WTC11 (cell line): Measurements from ENCODE around the gene DFFB. TPM values are rescaled to one million over a fixed set of nuclear protein-coding genes. Genes with fewer than 3 reads are reported as not detected.

Experiments
- ATAC-seq: fragments of 200-7000 bp; cut with Tn5 transposase; 2 replicates; pipeline ENCODE4 v1.10.0; 2021; ENCODE audit warnings: mild to moderate bottlenecking, moderate library complexity
- CTCF ChIA-PET: fragments of 300-600 bp; sonication (Branson Sonifier 250); formaldehyde crosslinking; loops from one replicate; lab custom pipeline; 2021; ENCODE audit warnings: antibody characterized with exemption; lab: Charles Lee
- POLR2A ChIA-PET: fragments of 350-600 bp; sonication (Branson Sonifier 250); formaldehyde crosslinking; loops from one replicate; lab custom pipeline; 2021; ENCODE audit warnings: antibody characterized with exemption; lab: Charles Lee
- DNase-seq: peaks from one replicate; pipeline ENCODE4 v3.0.0; 2021; ENCODE audit warnings: low spot score
- H3K27ac Mint-ChIP-seq: 2 replicates; pipeline ENCODE4 v1.8.0; 2021; ENCODE audit warnings: mixed read lengths
- H3K27me3 Mint-ChIP-seq: 2 replicates; pipeline ENCODE4 v1.8.0; 2021; ENCODE audit warnings: low read depth, mild to moderate bottlenecking, moderate library complexity, mixed read lengths
- H3K36me3 Mint-ChIP-seq: 2 replicates; pipeline ENCODE4 v1.8.0; 2021; ENCODE audit warnings: mixed read lengths
- H3K4me1 Mint-ChIP-seq: 2 replicates; pipeline ENCODE4 v1.8.0; 2022; ENCODE audit warnings: mixed read lengths
- H3K4me3 Mint-ChIP-seq: 2 replicates; pipeline ENCODE4 v1.8.0; 2021; ENCODE audit warnings: mild to moderate bottlenecking, moderate library complexity, mixed read lengths
- H3K9me3 Mint-ChIP-seq: 2 replicates; pipeline ENCODE4 v1.8.0; 2021; ENCODE audit warnings: mixed read lengths
- ETV6 ChIP-seq: sonication (generic); formaldehyde crosslinking; IDR thresholded peaks from 2 replicates; pipeline ENCODE4 v1.8.1; 2022; ENCODE audit warnings: mild to moderate bottlenecking, missing genetic modification reagents
- JAZF1 ChIP-seq: fragments of 250-450 bp; sonication (Bioruptor Pico); IDR thresholded peaks from 2 replicates; pipeline ENCODE4 v1.9.0; 2021; ENCODE audit warnings: moderate library complexity, mild to moderate bottlenecking, inconsistent platforms
- NFE2L1 ChIP-seq: sonication (generic); formaldehyde crosslinking; IDR thresholded peaks from 2 replicates; pipeline ENCODE4 v1.8.1; 2023; ENCODE audit warnings: missing genetic modification reagents
- SMAD4 ChIP-seq: sonication (generic); formaldehyde crosslinking; IDR thresholded peaks from 2 replicates; pipeline ENCODE4 v1.8.0; 2022; ENCODE audit warnings: mild to moderate bottlenecking, missing genetic modification reagents
- SP1 ChIP-seq: sonication (generic); formaldehyde crosslinking; conservative IDR thresholded peaks from 2 replicates; pipeline ENCODE4 v1.8.1; 2022; ENCODE audit warnings: missing genetic modification reagents
- TP53 ChIP-seq: sonication (generic); formaldehyde crosslinking; IDR thresholded peaks from 2 replicates; pipeline ENCODE4 v1.8.1; 2023; ENCODE audit warnings: mild to moderate bottlenecking, missing genetic modification reagents
- ZNF671 ChIP-seq: fragments of 250-450 bp; sonication (Bioruptor Pico); IDR thresholded peaks from 2 replicates; pipeline ENCODE4 v1.8.0; 2021; ENCODE audit warnings: mild to moderate bottlenecking
- total RNA-seq: library from RNA; stranded (reverse); gene quantifications from 3 replicates; pipeline ENCODE4 v1.2.3, GENCODE V29; 2021
- TF ChIP-seq, protein P1 (sequence below): sonication (generic); formaldehyde crosslinking; conservative IDR thresholded peaks from 2 replicates; pipeline ENCODE4 v1.8.1; 2022; ENCODE audit warnings: mild to moderate bottlenecking, missing genetic modification reagents
- TF ChIP-seq, protein P2 (sequence below): sonication (generic); formaldehyde crosslinking; IDR thresholded peaks from 2 replicates; pipeline ENCODE4 v1.8.1; 2023; ENCODE audit warnings: mild to moderate bottlenecking, missing genetic modification reagents
- TF ChIP-seq, protein P3 (sequence below): sonication (generic); formaldehyde crosslinking; IDR thresholded peaks from 2 replicates; pipeline ENCODE4 v1.8.0; 2022; ENCODE audit warnings: mild to moderate bottlenecking, missing genetic modification reagents
- TF ChIP-seq, protein P4 (sequence below): sonication (generic); formaldehyde crosslinking; IDR thresholded peaks from 2 replicates; pipeline ENCODE4 v1.8.0; 2023; ENCODE audit warnings: missing genetic modification reagents
- TF ChIP-seq, protein P5 (sequence below): fragments of 250-450 bp; sonication (Bioruptor Pico); IDR thresholded peaks from 2 replicates; pipeline ENCODE4 v1.9.0; 2021; ENCODE audit warnings: mild to moderate bottlenecking, borderline replicate concordance
- TF ChIP-seq, protein P6 (sequence below): sonication (generic); formaldehyde crosslinking; IDR thresholded peaks from 2 replicates; pipeline ENCODE4 v1.8.1; 2023; ENCODE audit warnings: mild to moderate bottlenecking, moderate library complexity, missing genetic modification reagents
- TF ChIP-seq, protein P7 (sequence below): sonication (generic); formaldehyde crosslinking; IDR thresholded peaks from 2 replicates; pipeline ENCODE4 v1.8.1; 2022; ENCODE audit warnings: mild to moderate bottlenecking, missing genetic modification reagents, moderate library complexity, borderline replicate concordance

DFFB gene
- total RNA-seq, 1 experiment from 2014 or later: 9.2 TPM

DNA sequence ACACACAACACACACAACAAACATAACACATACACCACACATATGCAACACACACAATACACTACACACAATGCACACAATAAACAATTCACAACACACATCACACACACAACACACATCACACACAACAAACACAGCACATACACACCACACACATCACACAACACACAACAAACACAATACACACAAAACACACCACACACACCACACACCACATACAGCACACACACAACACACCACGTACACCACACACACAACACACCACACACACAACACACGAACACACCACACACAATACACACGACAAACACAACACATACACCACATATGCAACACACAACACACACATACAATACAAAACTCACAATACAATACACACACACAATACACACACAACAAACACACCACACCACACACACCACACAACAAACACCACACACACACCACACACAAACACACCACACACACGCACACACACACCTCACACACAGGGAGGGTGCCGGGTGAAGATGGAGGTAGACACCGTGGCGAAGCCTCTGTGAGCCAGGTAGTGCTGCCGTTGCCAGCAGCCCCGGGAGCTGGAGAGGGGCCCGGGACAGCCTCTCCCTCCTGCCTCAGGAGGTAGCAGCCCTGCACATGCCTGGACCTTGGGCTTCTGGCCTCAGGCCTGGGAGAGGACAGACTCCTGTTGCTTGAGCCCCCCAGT is 73.2 kb downstream of the DFFB start:
- Mint-ChIP-seq H3K9me3 (peaks cover 92% of the 10 kb centered on the region), H3K36me3 (peaks cover 80% of the 10 kb centered on the region), H3K27ac (no peak overlapping the region), H3K27me3 (peaks cover 31% of the 10 kb centered on the region), H3K4me1 (no peaks in the 10 kb centered on the region), H3K4me3 (no peak overlapping the region)
- ATAC-seq: no peak
- POLR2A ChIA-PET: no interaction called here
- TF ChIP-seq, protein P1, sequence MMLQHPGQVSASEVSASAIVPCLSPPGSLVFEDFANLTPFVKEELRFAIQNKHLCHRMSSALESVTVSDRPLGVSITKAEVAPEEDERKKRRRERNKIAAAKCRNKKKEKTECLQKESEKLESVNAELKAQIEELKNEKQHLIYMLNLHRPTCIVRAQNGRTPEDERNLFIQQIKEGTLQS (CRISPR knock-in tag): no peak
- TF ChIP-seq, protein P2, sequence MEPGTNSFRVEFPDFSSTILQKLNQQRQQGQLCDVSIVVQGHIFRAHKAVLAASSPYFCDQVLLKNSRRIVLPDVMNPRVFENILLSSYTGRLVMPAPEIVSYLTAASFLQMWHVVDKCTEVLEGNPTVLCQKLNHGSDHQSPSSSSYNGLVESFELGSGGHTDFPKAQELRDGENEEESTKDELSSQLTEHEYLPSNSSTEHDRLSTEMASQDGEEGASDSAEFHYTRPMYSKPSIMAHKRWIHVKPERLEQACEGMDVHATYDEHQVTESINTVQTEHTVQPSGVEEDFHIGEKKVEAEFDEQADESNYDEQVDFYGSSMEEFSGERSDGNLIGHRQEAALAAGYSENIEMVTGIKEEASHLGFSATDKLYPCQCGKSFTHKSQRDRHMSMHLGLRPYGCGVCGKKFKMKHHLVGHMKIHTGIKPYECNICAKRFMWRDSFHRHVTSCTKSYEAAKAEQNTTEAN (CRISPR knock-in tag): no peak
- no peak for DNase-seq
- CTCF ChIA-PET: no interaction called here

DNA sequence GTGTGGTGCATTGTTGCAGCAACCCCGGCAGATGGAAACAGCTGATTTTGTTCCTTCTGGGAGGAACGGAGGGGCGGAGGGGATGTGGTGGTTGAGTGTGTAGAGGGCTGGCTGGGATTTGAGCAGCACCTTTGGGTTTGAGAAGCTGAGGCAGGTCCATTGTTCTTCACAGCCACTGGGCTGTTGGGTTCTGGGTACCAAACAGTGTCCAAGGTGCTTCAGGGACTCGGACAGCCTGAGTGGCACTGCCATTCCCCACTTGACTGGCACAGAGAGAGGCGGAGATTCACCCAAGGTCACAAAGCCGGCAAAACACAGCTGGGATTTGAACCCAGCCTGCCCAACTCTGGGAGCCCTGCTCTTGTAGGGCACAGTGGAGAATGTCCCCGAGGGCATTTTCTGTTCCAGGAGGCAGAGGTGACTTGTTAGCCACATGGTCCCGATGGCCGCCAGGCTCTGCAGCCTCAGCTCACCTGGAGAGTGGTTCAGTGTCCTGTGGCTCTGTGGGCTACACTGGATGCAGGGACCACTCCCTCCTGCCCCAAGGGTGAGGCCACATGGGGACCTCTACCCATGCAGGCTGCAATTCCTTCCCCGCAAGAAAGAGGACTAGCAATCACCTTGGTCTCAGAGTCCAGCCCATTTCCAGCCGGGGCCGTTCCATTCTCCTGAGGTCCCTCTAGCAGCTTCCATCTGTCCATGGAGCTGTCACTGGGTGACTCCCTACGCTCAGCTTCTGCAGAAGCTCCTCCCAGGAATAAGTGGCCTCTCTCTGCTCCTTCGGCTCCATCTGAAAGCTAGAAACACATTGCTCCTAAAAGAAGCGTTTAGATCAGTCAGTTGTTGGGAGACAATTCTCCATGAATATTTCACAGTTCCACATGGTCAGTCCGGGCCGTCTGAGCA is 74.0 kb downstream of the DFFB start:
- DNase-seq: no peak
- ATAC-seq: no peak
- H3K4me1 Mint-ChIP-seq: no peaks in the 10 kb centered on the region
- H3K4me3 Mint-ChIP-seq: no peak overlapping the region
- H3K36me3 Mint-ChIP-seq: peaks cover 79% of the 10 kb centered on the region
- peaks cover 92% of the 10 kb centered on the region for H3K9me3 Mint-ChIP-seq
- peaks cover 31% of the 10 kb centered on the region for H3K27me3 Mint-ChIP-seq
- no peak overlapping the region for H3K27ac Mint-ChIP-seq
- POLR2A ChIA-PET: no interaction called here
- no peak for TF ChIP-seq SP1 (CRISPR knock-in tag)
- TF ChIP-seq, protein P3, sequence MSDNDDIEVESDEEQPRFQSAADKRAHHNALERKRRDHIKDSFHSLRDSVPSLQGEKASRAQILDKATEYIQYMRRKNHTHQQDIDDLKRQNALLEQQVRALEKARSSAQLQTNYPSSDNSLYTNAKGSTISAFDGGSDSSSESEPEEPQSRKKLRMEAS (CRISPR knock-in tag): no peak
- TF ChIP-seq ZNF671 (CRISPR knock-in tag): no peak
- TF ChIP-seq, protein P4, sequence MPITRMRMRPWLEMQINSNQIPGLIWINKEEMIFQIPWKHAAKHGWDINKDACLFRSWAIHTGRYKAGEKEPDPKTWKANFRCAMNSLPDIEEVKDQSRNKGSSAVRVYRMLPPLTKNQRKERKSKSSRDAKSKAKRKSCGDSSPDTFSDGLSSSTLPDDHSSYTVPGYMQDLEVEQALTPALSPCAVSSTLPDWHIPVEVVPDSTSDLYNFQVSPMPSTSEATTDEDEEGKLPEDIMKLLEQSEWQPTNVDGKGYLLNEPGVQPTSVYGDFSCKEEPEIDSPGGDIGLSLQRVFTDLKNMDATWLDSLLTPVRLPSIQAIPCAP (CRISPR knock-in tag): no peak
- TF ChIP-seq JAZF1: no peak
- no peak for TF ChIP-seq ETV6 (CRISPR knock-in tag)
- TF ChIP-seq NFE2L1: no peak
- TF ChIP-seq, protein P1 (CRISPR knock-in tag): no peak
- TF ChIP-seq, protein P5, sequence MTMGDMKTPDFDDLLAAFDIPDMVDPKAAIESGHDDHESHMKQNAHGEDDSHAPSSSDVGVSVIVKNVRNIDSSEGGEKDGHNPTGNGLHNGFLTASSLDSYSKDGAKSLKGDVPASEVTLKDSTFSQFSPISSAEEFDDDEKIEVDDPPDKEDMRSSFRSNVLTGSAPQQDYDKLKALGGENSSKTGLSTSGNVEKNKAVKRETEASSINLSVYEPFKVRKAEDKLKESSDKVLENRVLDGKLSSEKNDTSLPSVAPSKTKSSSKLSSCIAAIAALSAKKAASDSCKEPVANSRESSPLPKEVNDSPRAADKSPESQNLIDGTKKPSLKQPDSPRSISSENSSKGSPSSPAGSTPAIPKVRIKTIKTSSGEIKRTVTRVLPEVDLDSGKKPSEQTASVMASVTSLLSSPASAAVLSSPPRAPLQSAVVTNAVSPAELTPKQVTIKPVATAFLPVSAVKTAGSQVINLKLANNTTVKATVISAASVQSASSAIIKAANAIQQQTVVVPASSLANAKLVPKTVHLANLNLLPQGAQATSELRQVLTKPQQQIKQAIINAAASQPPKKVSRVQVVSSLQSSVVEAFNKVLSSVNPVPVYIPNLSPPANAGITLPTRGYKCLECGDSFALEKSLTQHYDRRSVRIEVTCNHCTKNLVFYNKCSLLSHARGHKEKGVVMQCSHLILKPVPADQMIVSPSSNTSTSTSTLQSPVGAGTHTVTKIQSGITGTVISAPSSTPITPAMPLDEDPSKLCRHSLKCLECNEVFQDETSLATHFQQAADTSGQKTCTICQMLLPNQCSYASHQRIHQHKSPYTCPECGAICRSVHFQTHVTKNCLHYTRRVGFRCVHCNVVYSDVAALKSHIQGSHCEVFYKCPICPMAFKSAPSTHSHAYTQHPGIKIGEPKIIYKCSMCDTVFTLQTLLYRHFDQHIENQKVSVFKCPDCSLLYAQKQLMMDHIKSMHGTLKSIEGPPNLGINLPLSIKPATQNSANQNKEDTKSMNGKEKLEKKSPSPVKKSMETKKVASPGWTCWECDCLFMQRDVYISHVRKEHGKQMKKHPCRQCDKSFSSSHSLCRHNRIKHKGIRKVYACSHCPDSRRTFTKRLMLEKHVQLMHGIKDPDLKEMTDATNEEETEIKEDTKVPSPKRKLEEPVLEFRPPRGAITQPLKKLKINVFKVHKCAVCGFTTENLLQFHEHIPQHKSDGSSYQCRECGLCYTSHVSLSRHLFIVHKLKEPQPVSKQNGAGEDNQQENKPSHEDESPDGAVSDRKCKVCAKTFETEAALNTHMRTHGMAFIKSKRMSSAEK (CRISPR knock-in tag): no peak
- TF ChIP-seq TP53 (CRISPR knock-in tag): no peak
- TF ChIP-seq SMAD4 (CRISPR knock-in tag): no peak
- TF ChIP-seq, protein P6, sequence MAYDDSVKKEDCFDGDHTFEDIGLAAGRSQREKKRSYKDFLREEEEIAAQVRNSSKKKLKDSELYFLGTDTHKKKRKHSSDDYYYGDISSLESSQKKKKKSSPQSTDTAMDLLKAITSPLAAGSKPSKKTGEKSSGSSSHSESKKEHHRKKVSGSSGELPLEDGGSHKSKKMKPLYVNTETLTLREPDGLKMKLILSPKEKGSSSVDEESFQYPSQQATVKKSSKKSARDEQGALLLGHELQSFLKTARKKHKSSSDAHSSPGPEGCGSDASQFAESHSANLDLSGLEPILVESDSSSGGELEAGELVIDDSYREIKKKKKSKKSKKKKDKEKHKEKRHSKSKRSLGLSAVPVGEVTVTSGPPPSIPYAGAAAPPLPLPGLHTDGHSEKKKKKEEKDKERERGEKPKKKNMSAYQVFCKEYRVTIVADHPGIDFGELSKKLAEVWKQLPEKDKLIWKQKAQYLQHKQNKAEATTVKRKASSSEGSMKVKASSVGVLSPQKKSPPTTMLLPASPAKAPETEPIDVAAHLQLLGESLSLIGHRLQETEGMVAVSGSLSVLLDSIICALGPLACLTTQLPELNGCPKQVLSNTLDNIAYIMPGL (CRISPR knock-in tag): no peak
- TF ChIP-seq, protein P7, sequence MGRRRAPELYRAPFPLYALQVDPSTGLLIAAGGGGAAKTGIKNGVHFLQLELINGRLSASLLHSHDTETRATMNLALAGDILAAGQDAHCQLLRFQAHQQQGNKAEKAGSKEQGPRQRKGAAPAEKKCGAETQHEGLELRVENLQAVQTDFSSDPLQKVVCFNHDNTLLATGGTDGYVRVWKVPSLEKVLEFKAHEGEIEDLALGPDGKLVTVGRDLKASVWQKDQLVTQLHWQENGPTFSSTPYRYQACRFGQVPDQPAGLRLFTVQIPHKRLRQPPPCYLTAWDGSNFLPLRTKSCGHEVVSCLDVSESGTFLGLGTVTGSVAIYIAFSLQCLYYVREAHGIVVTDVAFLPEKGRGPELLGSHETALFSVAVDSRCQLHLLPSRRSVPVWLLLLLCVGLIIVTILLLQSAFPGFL: no peak
- TF ChIP-seq, all 79 proteins: peak for 0
- CTCF ChIA-PET: no interaction called here
